GM21717 (cell line): ENCODE data around the gene MTMR12.
"Not testable (repeated sequence)": the region's sequence is repeated elsewhere in the genome, so short reads cannot be mapped to it uniquely, and the experiment has no call there.

Source experiments
- ATAC-seq: cut with Tn5 transposase; IDR thresholded peaks from one replicate; pipeline ENCODE4 v1.9.1; 2021; ENCODE audit warnings: mild to moderate bottlenecking, moderate library complexity; ENCODE audit not compliant: unreplicated experiment

The MTMR12 gene

GRCh38 chr5:32301891-32302290, 10.8 kb downstream of the MTMR12 start:
- no peak for ATAC-seq

- no peak for ATAC-seq
These were observed 13.6 kb downstream of the MTMR12 start for GRCh38 chr5:32299059-32299677.

GRCh38 chr5:32298059-32298415, 14.7 kb downstream of the MTMR12 start:
- peak; percentile 66 for ATAC-seq

- ATAC-seq = no peak
These were observed 15.3 kb downstream of the MTMR12 start for GRCh38 chr5:32297181-32298058.

- ATAC-seq = not testable (repeated sequence)
These were observed 16.6 kb downstream of the MTMR12 start for GRCh38 chr5:32295966-32296772.

GRCh38 chr5:32291591-32291990, 21.1 kb downstream of the MTMR12 start:
- no peak for ATAC-seq

GRCh38 chr5:32290922-32291321, 21.8 kb downstream of the MTMR12 start:
- no peak for ATAC-seq

- ATAC-seq = not testable (repeated sequence)
These were observed 22.2 kb downstream of the MTMR12 start for GRCh38 chr5:32290501-32290900.

- ATAC-seq = not testable (repeated sequence)
These were observed 22.8 kb downstream of the MTMR12 start for GRCh38 chr5:32289986-32290385.

- ATAC-seq = not testable (repeated sequence)
These were observed 24.6 kb downstream of the MTMR12 start for GRCh38 chr5:32288135-32288534.

- not testable (repeated sequence) for ATAC-seq
These were observed 25.2 kb downstream of the MTMR12 start for GRCh38 chr5:32287525-32287924.

- ATAC-seq = no peak
These were observed 27.1 kb downstream of the MTMR12 start for GRCh38 chr5:32285510-32286138.

GRCh38 chr5:32283539-32284377, 29.0 kb downstream of the MTMR12 start:
- ATAC-seq = no peak

GRCh38 chr5:32283061-32283460, 29.7 kb downstream of the MTMR12 start:
- ATAC-seq = no peak

- no peak for ATAC-seq
These were observed 30.1 kb downstream of the MTMR12 start for GRCh38 chr5:32282633-32283032.

- ATAC-seq = not testable (repeated sequence)
These were observed 31.2 kb downstream of the MTMR12 start for GRCh38 chr5:32281378-32282133.

GRCh38 chr5:32280656-32281081, 32.1 kb downstream of the MTMR12 start:
- ATAC-seq = peak; percentile 84

GRCh38 chr5:32279786-32280185, 33.0 kb downstream of the MTMR12 start:
- no peak for ATAC-seq

GRCh38 chr5:32279223-32279622, 33.5 kb downstream of the MTMR12 start:
- ATAC-seq = no peak
